HFF-Myc (cell line): Measurements from ENCODE around the gene OR4X2.

ENCODE experiments used
- DNase-seq: peaks from one replicate; pipeline ENCODE4 v3.0.0-alpha.2; 2011; ENCODE audit warnings: low read depth; ENCODE audit errors: extremely low read depth
- H3K4me3 ChIP-seq: replicated peaks from 2 replicates; pipeline ENCODE4 v1.5.1; 2011; ENCODE audit warnings: low read depth, mild to moderate bottlenecking, control low read depth, low read length
- CTCF ChIP-seq: IDR thresholded peaks from 2 replicates; pipeline ENCODE4 v1.5.1; 2012; ENCODE audit warnings: mild to moderate bottlenecking, low read depth, low read length, control low read depth; ENCODE audit errors: missing control alignments

The OR4X2 gene

DNA sequence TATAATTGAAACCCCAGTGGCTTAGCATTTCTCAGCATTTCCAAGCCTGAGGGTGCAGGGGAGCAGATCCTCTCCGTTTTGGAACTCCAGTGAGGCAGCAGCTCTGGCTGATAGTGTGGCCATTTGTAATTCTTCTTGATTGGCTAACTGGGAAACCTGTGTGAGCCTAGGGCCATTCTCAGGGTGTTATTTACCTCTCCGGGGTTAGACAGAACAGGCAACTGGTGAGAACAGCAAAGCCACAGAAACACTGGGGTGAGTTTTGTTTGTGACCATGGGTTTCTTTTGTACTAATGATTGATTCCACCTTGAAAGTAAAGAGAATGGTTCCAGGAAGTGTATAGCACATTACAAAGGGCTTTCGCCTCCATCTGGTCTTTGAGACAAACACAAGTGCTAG lies 2.4 kb upstream of the OR4X2 start:
- H3K4me3 ChIP-seq: no peak overlapping the region
- DNase-seq: no peak
- TF ChIP-seq CTCF: no peak

DNA sequence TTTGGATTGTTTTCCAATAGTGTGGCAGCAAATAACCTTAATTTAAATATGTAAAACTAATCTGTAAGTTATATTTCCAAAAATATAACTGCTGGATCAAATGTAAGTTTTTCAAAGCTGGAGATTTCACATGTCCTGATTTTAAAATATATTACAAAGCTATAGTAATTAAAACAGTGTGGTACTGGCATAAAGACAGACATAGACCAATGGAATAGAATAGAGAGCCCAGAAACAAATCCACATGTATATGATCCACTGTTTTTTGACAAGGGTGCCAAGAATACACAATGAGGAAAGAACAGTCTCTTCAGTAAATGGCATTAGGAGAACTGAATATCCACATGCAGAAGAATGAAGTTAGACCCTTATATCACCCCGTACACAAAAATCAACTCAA lies 4.0 kb downstream of the OR4X2 start:
- H3K4me3 ChIP-seq: no peak overlapping the region
- TF ChIP-seq CTCF: no peak
- no peak for DNase-seq

DNA sequence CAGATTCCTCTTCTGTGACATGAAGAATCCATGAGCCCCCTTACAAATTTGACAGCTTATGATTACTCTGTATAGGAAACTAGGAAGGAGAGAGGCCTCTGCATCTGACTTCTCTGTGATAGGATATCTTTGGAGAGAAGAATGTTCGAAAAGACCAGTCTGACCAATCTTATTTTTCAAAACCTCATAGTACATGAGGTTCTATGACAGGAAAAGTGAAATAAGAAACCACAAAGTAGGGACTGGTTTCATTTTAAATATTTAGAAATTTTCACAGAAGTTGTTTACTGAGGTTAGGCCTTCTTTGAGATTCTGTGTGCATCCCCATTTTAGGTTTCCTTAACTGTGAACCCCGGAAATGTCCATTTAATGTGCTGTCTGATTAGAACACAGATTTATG lies 16.7 kb downstream of the OR4X2 start:
- DNase-seq: no peak
- TF ChIP-seq CTCF: no peak
- H3K4me3 ChIP-seq: no peak overlapping the region

DNA sequence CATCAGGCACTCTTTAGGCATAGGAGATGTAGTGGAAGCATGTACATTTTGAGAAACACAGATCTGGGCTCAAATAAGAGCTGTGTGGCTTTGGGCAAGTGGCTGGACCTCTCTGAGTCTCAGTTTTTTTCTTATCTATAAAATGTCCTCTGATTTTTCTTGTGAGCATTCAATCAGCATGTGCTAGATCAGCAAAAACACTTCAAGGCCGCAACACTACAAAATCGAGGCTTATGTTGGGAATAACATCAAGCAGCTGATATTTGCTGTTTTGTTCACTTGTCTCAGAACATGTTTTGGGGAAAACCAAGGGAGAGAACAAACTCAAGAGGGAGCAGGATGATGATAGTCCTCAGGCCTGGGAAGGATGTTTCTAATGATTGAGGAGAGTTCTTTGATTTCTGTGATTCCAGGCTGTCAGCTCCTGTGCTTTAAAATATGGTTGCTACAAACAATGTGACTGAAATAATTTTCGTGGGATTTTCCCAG lies 18.6 kb downstream of the OR4X2 start, which contains the start of gene OR4X1:
Gene OR4X1 (plus strand): TSS at position 439 of the 489 bp plus-strand sequence. CDS start 0 bp downstream, at position 439.
- no peak for TF ChIP-seq CTCF
- DNase-seq: no peak
- no peak within 1 kb of the TSS for H3K4me3 ChIP-seq

DNA sequence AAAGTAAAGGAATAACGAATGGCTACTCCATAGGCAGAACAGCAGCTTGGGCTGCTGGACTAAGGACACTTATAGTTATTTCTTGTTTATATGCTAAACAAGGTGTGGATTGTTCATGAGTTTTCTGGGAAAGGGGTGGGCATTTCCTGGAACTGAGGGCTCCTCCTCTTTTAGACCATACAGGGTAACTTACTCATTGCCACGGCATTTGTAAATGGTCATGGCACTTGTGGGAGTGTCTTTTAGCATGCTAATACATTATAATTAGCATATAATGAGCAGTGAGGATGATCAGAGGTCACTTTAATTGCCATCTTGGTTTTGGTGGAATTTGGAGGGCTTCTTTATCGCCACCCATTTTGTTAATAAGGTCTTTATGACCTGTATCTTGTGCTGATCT lies 25.7 kb downstream of the OR4X2 start:
- no peak for TF ChIP-seq CTCF

DNA sequence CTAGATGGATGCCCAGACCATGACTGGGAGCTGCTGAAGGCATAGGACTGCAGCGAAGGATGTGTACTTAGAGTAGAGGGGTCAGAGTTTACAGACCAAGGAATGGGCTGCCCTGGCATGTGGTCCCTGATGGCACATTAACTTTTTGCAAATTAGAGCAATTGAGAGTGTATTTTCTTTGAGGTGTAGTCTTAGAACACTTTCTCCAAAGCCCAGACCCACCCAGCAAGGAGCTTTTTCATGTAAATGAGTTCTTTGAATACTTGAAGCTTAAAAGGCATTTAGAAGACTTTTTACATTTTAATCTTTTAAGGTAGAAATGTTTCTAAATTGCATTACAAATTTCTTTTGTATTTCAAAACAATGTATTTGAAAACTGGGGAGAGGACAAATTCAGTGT lies 27.7 kb downstream of the OR4X2 start:
- no peak for TF ChIP-seq CTCF
- DNase-seq: no peak
- H3K4me3 ChIP-seq: no peak overlapping the region

More for the DNA sequence above, 25.7 kb downstream of the OR4X2 start:
- no peak overlapping the region for H3K4me3 ChIP-seq
- DNase-seq: no peak
